Fibroblast of mammary gland (primary cell): ENCODE data around the gene S100A10.
A peak's percentile ranks its signal among the peaks of the same experiment; 100 is the strongest.

ENCODE experiments used
- DNase-seq: peaks from one replicate; pipeline ENCODE4 v3.0.0-alpha.2; 2010; ENCODE audit warnings: low read depth
- H3K4me3 ChIP-seq: 2 replicates; pipeline ENCODE4 v1.5.1; 2011; ENCODE audit warnings: low read depth, mild to moderate bottlenecking, low read length, moderate library complexity; ENCODE audit not compliant: control insufficient read depth
- TF ChIP-seq, protein P1 (sequence below): conservative IDR thresholded peaks from 2 replicates; pipeline ENCODE4 v1.5.1; 2011; ENCODE audit warnings: low read depth, low read length, inconsistent platforms; ENCODE audit not compliant: control insufficient read depth, insufficient read depth

S100A10 gene

DNA sequence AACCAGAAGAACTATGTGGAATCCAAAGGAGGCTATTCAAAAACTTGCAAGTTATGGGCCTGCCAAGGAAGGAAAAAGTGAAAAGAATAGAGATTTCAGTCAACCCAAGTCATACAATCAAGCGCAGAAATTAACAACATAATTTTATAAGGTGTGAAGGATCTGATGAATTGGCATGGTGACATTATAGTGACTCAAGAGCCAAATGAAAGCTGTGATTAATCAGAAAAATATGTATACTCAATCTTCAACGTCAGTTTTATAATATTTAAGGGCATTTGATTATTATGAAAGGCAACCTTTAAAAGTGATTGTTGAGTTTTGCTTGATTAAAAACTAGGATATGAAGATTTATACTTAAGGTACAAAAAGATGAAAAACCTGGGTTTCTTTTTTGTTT, 46.5 kb downstream of the S100A10 start:
- H3K4me3 ChIP-seq, result no peak overlapping the region

DNA sequence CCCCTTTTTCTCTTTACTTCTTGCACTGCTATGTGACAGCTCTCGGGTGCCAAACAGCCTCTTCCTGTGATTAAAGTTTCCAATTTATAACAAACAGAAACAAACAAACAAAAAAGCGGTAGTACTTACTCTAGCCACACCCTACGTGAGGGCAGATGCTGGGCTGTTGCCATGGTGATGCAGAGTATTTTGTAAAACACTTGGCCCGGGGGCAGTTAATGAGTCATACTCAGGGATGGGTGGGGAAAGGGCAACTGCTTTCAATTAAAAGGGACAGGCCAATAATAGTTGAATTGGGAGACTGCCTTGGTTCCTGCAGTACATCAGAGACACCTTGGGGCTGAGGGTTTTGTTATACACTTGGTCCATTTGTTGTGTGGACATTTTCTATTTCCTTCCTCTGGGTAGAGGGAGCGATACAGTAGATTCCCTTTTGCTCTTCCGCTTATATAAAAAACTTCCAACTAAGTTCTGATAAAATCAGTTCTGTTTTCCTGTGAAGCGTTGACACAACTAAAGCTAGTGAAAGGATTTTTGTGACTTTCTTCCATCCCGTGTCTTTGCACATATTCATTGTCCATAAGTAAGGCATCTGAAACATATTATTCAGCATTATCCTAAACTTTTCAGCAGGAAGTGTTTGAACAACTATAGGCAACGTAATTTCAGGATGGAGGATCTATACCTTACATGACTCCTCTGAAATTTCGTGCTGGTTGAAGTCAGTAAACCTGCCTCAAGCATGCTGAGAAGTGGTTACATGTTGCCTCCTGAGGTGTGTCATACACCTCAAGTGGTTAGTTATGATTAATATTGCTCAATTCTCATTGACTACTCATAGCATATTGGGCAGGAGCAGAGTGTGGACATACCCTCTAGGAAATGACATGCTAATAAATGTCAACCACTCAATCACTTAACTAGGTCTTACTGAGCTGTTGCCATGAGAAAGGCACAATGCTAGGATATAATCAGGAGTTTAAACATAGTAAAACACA, 47.6 kb downstream of the S100A10 start:
- DNase-seq, result peak; percentile 98
- TF ChIP-seq, protein P1, sequence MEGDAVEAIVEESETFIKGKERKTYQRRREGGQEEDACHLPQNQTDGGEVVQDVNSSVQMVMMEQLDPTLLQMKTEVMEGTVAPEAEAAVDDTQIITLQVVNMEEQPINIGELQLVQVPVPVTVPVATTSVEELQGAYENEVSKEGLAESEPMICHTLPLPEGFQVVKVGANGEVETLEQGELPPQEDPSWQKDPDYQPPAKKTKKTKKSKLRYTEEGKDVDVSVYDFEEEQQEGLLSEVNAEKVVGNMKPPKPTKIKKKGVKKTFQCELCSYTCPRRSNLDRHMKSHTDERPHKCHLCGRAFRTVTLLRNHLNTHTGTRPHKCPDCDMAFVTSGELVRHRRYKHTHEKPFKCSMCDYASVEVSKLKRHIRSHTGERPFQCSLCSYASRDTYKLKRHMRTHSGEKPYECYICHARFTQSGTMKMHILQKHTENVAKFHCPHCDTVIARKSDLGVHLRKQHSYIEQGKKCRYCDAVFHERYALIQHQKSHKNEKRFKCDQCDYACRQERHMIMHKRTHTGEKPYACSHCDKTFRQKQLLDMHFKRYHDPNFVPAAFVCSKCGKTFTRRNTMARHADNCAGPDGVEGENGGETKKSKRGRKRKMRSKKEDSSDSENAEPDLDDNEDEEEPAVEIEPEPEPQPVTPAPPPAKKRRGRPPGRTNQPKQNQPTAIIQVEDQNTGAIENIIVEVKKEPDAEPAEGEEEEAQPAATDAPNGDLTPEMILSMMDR, result no peak
- no peak overlapping the region for H3K4me3 ChIP-seq

More for the DNA sequence above, 46.5 kb downstream of the S100A10 start:
- DNase-seq, result peak; percentile 22
- TF ChIP-seq, protein P1, result no peak

DNA sequence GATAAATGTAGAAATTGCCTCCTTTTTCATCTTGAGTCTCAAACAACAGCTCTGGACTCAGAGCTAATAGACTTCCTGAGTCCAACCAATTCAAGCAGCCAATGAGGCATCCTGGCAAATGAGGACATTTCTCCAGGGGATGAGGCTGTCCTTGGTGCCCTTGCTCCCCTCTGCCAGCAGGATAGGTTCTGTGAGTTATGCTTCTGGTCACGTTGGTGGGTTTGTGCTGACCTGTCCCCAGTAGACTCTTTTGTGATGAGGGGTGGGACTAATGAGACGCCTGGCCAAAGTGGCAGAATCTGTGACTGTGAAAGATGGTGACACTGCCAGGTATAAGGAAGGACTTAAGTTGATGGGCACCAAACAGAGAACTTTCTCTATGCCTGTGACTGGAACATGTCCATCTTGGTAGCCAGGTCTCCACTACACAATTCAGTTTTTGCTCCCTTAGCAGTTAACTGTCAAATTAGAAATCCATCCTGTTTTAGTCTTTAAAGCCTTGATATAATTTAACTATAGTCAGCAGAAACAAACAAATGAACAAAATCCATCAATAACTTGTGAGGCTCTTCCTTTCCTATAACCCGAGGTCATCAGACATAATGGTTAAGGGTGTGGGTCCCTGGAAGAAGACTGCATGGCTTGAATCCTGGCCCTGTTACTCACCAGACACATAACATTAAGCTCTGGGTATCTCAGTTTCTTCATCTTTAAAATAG, 48.6 kb downstream of the S100A10 start:
- no peak overlapping the region for H3K4me3 ChIP-seq
- peak; percentile 15 for DNase-seq
- TF ChIP-seq, protein P1, result no peak

DNA sequence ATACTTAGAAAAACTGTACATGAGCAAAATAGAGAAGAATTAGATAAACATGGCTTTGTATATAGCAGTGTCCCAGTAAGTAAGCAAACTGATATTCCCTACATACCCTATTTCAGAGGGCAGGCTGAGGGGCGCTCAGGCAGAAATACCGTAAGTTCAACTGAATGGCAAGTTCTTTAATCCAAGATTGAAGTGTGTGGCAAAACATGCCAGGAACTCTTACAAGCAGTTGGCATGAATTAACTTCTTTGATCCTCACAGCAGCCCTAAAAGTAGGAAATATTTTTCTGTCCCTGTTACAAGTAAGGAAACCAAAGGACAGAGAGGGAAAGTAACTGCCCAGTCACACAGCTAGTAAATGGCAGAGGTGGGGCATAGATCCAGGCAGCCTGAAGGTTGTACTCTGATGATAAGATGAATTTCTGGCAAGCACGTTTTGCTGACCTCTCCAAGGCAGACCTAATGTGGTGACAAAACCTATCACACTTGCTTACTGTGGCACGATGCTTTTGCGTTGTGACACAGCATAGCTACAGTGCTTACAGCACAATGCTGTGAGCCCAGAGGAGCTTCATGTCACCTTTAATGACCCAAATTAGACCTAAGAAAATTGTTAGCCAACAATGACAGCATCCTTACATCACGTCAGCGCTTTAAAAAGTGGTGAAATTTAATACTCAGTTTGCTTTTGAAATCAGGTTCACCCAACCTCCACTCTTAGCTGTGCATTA, 49.4 kb downstream of the S100A10 start:
- DNase-seq, result peak; percentile 67
- TF ChIP-seq, protein P1, result no peak

DNA sequence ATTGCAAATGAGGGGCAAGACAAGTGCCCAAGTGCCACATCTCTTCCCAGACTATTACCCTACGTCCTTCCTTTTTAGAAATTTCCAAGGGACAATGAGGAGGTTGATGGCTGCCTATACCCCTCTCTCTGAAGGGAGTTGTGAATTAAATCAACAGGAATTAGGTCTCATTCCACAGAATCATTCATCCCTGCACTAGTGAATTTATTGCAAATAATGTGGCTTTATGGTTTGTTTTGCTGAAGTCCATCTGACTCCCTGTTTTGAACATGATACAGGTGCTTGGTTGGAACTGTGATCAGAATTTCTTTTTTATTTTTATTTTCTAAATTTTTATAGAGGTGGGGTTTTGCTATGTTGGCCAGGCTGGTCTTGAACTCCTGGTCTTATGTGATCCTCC, 50.1 kb downstream of the S100A10 start:
- DNase-seq, result no peak
- H3K4me3 ChIP-seq, result no peak overlapping the region
- TF ChIP-seq, protein P1, result no peak

More for the DNA sequence above, 49.4 kb downstream of the S100A10 start:
- H3K4me3 ChIP-seq, result no peak overlapping the region

DNA sequence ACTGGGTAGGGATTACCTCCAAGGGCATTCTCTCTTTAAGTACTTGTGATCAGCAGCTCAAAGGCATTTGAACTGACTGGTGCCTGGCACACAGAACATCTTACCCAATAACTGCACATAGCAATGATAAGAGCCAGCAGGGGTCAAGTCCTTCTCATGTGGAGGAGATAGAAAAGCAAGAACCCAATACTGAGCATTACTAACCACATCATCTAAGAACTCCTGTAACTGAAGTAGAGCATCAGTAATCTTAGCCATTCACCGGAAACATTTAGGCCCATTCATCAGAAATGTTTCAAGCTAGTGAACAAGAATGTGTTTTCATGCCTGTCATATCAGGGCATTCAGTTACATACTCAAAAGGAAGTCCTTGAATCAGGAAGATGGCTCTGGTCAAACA, 50.8 kb downstream of the S100A10 start:
- H3K4me3 ChIP-seq, result no peak overlapping the region
- TF ChIP-seq, protein P1, result no peak
- DNase-seq, result no peak
